ENCODE measurements around the gene KNDC1.
"Not testable (repeated sequence)": the region's sequence is repeated elsewhere in the genome, so short reads cannot be mapped to it uniquely, and the experiment has no call there.

Gene KNDC1

GRCh38 chr10:133141144-133141957, 18.7 kb upstream of the KNDC1 start:
- Histone ChIP-seq H3K36me3 (ENCODE audit: insufficient read depth, low read length) (no peaks in the 10 kb centered on the region), H3K27me3 (ENCODE audit: insufficient read depth, low read length) (peaks cover 4% of the 10 kb centered on the region), H3K9me3 (ENCODE audit: low read length) (no peaks in the 10 kb centered on the region), H3K4me1 (ENCODE audit: insufficient read depth, low read length) (peaks cover 33% of the 10 kb centered on the region), H3K4me3 (ENCODE audit: low read length) (no peak overlapping the region), H2AFZ (ENCODE audit: low read depth, low read length) (no peak overlapping the region)

GRCh38 chr10:133141958-133142340, 18.1 kb upstream of the KNDC1 start:
- H3K4me3 ChIP-seq (ENCODE audit: low read length), result no peak overlapping the region
- no peaks in the 10 kb centered on the region for H3K9me3 ChIP-seq (ENCODE audit: low read length)
- no peaks in the 10 kb centered on the region for H3K36me3 ChIP-seq (ENCODE audit: insufficient read depth, low read length)
- peaks cover 33% of the 10 kb centered on the region for H3K4me1 ChIP-seq (ENCODE audit: insufficient read depth, low read length)
- peaks cover 4% of the 10 kb centered on the region for H3K27me3 ChIP-seq (ENCODE audit: insufficient read depth, low read length)
- H2AFZ ChIP-seq (ENCODE audit: low read depth, low read length), result no peak overlapping the region

- H2AFZ ChIP-seq (ENCODE audit: low read depth, low read length), result no peak overlapping the region
- peaks cover 4% of the 10 kb centered on the region for H3K27me3 ChIP-seq (ENCODE audit: insufficient read depth, low read length)
- no peaks in the 10 kb centered on the region for H3K36me3 ChIP-seq (ENCODE audit: insufficient read depth, low read length)
- peaks cover 33% of the 10 kb centered on the region for H3K4me1 ChIP-seq (ENCODE audit: insufficient read depth, low read length)
- no peaks in the 10 kb centered on the region for H3K9me3 ChIP-seq (ENCODE audit: low read length)
- no peak overlapping the region for H3K4me3 ChIP-seq (ENCODE audit: low read length)
Observed at GRCh38 chr10:133142523-133143199, 17.4 kb upstream of the KNDC1 start.

GRCh38 chr10:133143200-133143533, 16.9 kb upstream of the KNDC1 start:
- H3K27me3 ChIP-seq (ENCODE audit: insufficient read depth, low read length), result peaks cover 4% of the 10 kb centered on the region
- peaks cover 33% of the 10 kb centered on the region for H3K4me1 ChIP-seq (ENCODE audit: insufficient read depth, low read length)
- no peak overlapping the region for H2AFZ ChIP-seq (ENCODE audit: low read depth, low read length)
- H3K9me3 ChIP-seq (ENCODE audit: low read length), result no peaks in the 10 kb centered on the region
- no peaks in the 10 kb centered on the region for H3K36me3 ChIP-seq (ENCODE audit: insufficient read depth, low read length)
- no peak overlapping the region for H3K4me3 ChIP-seq (ENCODE audit: low read length)

GRCh38 chr10:133143546-133143945, 16.5 kb upstream of the KNDC1 start:
- peaks cover 33% of the 10 kb centered on the region for H3K4me1 ChIP-seq (ENCODE audit: insufficient read depth, low read length)

GRCh38 chr10:133144771-133145170, 15.2 kb upstream of the KNDC1 start:
- Histone ChIP-seq H3K27me3 (ENCODE audit: insufficient read depth, low read length) (peaks cover 4% of the 10 kb centered on the region), H3K4me3 (ENCODE audit: low read length) (no peak overlapping the region), H3K4me1 (ENCODE audit: insufficient read depth, low read length) (peaks cover 32% of the 10 kb centered on the region), H2AFZ (ENCODE audit: low read depth, low read length) (no peak overlapping the region), H3K36me3 (ENCODE audit: insufficient read depth, low read length) (no peaks in the 10 kb centered on the region), H3K9me3 (ENCODE audit: low read length) (no peaks in the 10 kb centered on the region)

More at GRCh38 chr10:133143546-133143945, 16.5 kb upstream of the KNDC1 start:
- Histone ChIP-seq H3K27me3 (ENCODE audit: insufficient read depth, low read length) (peaks cover 4% of the 10 kb centered on the region), H3K9me3 (ENCODE audit: low read length) (no peaks in the 10 kb centered on the region), H2AFZ (ENCODE audit: low read depth, low read length) (no peak overlapping the region), H3K36me3 (ENCODE audit: insufficient read depth, low read length) (no peaks in the 10 kb centered on the region), H3K4me3 (ENCODE audit: low read length) (no peak overlapping the region)

GRCh38 chr10:133150226-133150625, 9.8 kb upstream of the KNDC1 start:
- Histone ChIP-seq H3K27me3 (ENCODE audit: insufficient read depth, low read length) (no peaks in the 10 kb centered on the region), H3K4me1 (ENCODE audit: insufficient read depth, low read length) (peaks cover 12% of the 10 kb centered on the region), H3K36me3 (ENCODE audit: insufficient read depth, low read length) (no peaks in the 10 kb centered on the region), H3K4me3 (ENCODE audit: low read length) (no peak overlapping the region), H2AFZ (ENCODE audit: low read depth, low read length) (no peak overlapping the region), H3K9me3 (ENCODE audit: low read length) (no peaks in the 10 kb centered on the region)

- H2AFZ ChIP-seq (ENCODE audit: low read depth, low read length), result no peak overlapping the region
- no peaks in the 10 kb centered on the region for H3K36me3 ChIP-seq (ENCODE audit: insufficient read depth, low read length)
- no peaks in the 10 kb centered on the region for H3K27me3 ChIP-seq (ENCODE audit: insufficient read depth, low read length)
- H3K9me3 ChIP-seq (ENCODE audit: low read length), result no peaks in the 10 kb centered on the region
- no peak overlapping the region for H3K4me3 ChIP-seq (ENCODE audit: low read length)
- peaks cover 12% of the 10 kb centered on the region for H3K4me1 ChIP-seq (ENCODE audit: insufficient read depth, low read length)
Observed at GRCh38 chr10:133150656-133151055, 9.4 kb upstream of the KNDC1 start.

GRCh38 chr10:133151071-133151470, 8.9 kb upstream of the KNDC1 start:
- H3K4me3 ChIP-seq (ENCODE audit: low read length); H3K36me3 ChIP-seq (ENCODE audit: insufficient read depth, low read length); H3K9me3 ChIP-seq (ENCODE audit: low read length); H2AFZ ChIP-seq (ENCODE audit: low read depth, low read length); H3K27me3 ChIP-seq (ENCODE audit: insufficient read depth, low read length): not testable (repeated sequence)
- peaks cover 12% of the 10 kb centered on the region for H3K4me1 ChIP-seq (ENCODE audit: insufficient read depth, low read length)

- H3K36me3 ChIP-seq (ENCODE audit: insufficient read depth, low read length), result no peaks in the 10 kb centered on the region
- H3K4me1 ChIP-seq (ENCODE audit: insufficient read depth, low read length), result peaks cover 12% of the 10 kb centered on the region
- H3K4me3 ChIP-seq (ENCODE audit: low read length), result peak overlapping the region; percentile 3
- H2AFZ ChIP-seq (ENCODE audit: low read depth, low read length), result no peak overlapping the region
- no peaks in the 10 kb centered on the region for H3K27me3 ChIP-seq (ENCODE audit: insufficient read depth, low read length)
- H3K9me3 ChIP-seq (ENCODE audit: low read length), result no peaks in the 10 kb centered on the region
Observed at GRCh38 chr10:133151543-133151972, 8.5 kb upstream of the KNDC1 start.

- Histone ChIP-seq H3K36me3 (ENCODE audit: insufficient read depth, low read length) (no peaks in the 10 kb centered on the region), H2AFZ (ENCODE audit: low read depth, low read length) (no peak overlapping the region), H3K4me1 (ENCODE audit: insufficient read depth, low read length) (peaks cover 12% of the 10 kb centered on the region), H3K9me3 (ENCODE audit: low read length) (peaks cover 2% of the 10 kb centered on the region), H3K4me3 (ENCODE audit: low read length) (no peak overlapping the region), H3K27me3 (ENCODE audit: insufficient read depth, low read length) (peaks cover 5% of the 10 kb centered on the region)
Observed at GRCh38 chr10:133154411-133154810, 5.6 kb upstream of the KNDC1 start.

GRCh38 chr10:133154996-133155778, 4.8 kb upstream of the KNDC1 start:
- H3K27me3 ChIP-seq (ENCODE audit: insufficient read depth, low read length), result peaks cover 5% of the 10 kb centered on the region
- H3K36me3 ChIP-seq (ENCODE audit: insufficient read depth, low read length), result no peaks in the 10 kb centered on the region
- peaks cover 12% of the 10 kb centered on the region for H3K4me1 ChIP-seq (ENCODE audit: insufficient read depth, low read length)

More at GRCh38 chr10:133154996-133155778, 4.8 kb upstream of the KNDC1 start:
- Histone ChIP-seq H3K9me3 (ENCODE audit: low read length) (peaks cover 2% of the 10 kb centered on the region), H2AFZ (ENCODE audit: low read depth, low read length) (no peak overlapping the region), H3K4me3 (ENCODE audit: low read length) (no peak overlapping the region)
